Urothelium cell line (cell line): ENCODE measurements around the gene ADAT3.
"Not testable (repeated sequence)": the region's sequence is repeated elsewhere in the genome, so short reads cannot be mapped to it uniquely, and the experiment has no call there.

ENCODE experiments used
- DNase-seq: peaks from one replicate; pipeline ENCODE4 v3.0.0; 2011; ENCODE audit warnings: low spot score, mixed read lengths
- FAIRE-seq: peaks from 2 replicates; lab custom pipeline; 2011; peaks lifted over from hg19 to GRCh38; lab: Jason Lieb, UNC

The ADAT3 gene

DNA sequence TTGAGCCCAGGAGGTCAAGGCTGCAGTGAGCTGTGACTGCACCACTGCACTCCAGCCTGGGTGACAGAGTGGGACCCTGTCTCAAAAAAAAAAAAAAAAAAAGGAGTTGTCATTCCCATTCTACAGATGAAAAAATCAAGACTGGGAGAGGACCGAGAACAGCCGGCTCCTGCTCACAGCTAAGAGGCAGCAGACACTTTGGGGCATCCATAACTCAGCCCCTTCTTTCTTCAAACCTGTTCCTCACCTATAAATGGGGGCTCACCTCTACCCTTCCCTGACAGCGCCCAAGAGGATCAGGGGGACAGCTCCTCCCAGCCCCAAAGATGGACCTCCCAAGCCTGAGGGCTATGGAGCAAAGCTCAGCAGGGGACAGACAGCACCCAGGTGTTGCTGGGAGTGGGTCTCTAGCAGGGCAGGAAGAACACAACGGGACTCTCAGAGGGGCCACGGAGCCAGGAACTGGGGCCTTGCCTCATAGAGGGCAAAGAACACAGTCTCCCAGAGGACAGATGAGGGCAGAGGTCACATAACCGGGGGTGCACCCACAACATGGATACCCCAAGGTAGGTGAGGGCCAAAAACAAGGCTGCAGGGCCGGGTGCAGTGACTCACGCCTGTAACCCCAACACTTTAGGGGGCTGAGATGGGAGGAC is 38.4 kb upstream of the ADAT3 start:
- DNase-seq (no peak), FAIRE-seq (no peak)

DNA sequence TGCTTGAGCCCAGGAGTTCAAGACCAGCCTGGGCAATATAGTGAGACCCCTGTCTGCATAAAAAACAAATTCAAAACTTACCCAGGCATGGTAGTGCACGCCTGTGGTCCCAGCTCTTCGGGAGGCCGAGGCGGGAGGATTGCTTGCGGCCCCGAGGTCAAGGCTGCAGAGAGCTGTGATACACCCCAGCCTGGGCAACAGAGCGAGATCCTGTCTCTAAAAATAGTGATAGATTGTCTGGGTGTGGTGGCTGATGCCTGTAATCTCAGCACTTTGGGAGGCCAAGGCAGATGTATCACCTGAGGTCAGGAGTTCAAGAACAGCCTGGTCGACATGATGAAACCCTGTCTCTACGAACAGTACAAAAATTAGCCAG is 37.9 kb upstream of the ADAT3 start:
- FAIRE-seq (no peak), DNase-seq (no peak)

GRCh38 chr19:1868971-1869370 is 36.2 kb upstream of the ADAT3 start:
- DNase-seq (no peak), FAIRE-seq (no peak)

GRCh38 chr19:1871140-1871597 is 34.0 kb upstream of the ADAT3 start:
- FAIRE-seq (no peak), DNase-seq (no peak)

- FAIRE-seq (no peak), DNase-seq (no peak)
Observed at GRCh38 chr19:1871630-1872029, 33.6 kb upstream of the ADAT3 start.

DNA sequence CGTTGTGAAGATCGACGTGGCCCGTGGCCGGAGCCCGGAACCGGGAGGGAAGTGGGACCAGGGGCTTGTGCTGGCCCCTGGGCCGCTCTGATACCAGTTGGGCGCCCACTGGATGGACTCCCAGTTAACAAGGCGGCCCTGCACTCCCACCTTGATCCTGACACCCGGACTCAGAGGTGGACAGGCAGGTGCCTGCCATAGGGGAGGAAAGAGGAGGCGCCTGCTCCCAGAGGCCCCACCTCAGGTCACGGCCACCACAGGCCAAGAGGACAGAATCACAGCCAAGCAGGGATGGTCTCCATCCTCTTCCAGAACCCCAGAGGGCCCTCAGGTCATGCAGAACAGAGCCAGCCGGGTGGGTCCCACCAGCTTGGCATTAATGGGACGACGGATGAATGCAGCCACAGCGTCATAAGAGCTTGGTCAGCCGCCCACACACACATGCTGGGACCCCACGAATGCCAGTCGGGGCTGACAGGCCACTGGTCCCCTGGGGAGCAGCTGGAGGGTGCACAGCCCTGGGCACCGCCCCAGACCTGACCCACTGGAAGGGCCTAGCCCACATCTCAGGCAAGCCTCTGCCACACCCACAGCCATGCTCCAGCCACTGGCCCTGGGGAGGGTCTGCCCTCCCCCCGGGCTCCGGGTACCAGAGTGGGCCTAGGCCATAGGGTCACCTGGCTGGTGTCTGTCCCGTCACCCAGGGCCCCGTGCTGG is 32.2 kb upstream of the ADAT3 start:
- DNase-seq (no peak), FAIRE-seq (no peak)

DNA sequence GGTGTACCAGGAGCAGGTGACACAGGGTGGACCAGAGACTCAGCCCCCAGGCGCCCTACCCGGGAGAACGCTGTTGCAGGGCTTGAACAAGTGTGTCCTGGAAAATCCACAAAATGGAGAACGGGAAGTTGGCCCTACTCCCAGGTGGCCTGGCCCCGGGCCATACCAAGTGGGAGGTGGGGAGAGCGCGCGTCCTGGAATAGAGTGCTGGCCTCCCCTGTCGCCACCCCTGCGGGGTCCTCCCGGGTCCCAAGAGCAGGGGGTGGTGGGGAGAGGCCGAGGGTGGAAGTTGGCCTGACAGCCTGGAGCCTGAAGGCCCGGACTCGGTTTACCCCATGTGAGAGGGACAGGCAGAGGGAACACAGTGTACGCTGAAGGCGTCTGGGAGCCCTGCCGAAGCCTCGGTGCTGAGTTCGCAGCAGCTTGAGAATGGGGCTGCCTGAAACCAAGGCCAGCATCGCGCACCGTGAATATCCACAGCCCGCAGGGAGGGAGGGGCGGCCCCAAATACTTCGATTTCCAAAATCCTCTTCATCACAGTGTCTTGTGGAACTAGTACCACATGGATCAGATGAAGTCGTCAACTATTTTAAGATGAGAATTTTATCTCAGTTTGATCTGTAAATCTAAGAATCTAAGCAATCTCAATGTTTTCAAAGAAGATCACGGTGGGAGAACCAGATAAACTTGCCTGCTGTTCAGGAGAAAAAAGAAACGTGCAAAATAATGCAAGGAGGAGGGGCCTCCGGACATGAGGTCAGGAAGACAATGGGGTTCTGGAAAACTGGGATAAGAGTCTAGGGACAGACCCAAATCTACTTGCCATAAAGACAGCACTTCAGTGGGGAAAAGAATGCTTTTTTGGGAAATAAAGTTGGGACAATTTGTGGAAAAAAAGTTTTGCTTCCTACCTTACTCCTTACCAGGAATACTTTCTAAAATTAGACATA is 31.4 kb upstream of the ADAT3 start:
- FAIRE-seq (no peak), DNase-seq (no peak)

DNA sequence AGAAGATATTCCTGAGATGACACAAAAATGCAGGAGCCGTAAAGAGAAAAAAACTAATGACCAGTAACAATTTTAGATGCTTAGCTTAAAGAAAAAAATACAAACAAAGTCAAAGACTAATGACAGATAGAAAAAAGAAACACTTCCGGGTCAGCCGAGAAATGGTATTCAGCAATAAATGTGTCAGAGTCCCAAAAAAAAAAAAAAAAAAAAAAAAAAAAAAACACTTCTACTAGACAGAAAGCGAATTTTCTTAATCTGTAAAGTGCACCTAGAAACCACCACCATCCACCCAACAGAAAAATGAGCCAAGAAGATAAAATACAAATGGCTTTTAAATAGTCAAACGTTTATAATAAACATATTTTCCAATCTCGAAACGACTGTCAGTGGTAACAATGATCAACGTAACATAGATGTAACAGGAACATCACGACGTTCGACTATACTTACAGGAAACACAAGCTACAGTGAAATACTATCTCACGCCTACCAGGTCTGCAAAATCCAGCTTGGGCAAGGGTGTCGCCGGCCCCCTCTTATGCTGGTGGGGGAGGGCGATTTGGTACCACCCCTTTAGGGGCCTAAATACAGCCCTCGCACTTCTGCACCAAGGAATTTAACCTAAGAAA is 30.5 kb upstream of the ADAT3 start:
- DNase-seq: no peak
- FAIRE-seq: no peak

- FAIRE-seq: peak; percentile 82
- not testable (repeated sequence) for DNase-seq
Observed at GRCh38 chr19:1875265-1875645, 29.9 kb upstream of the ADAT3 start.

- FAIRE-seq (peak; percentile 95), DNase-seq (peak; percentile 83)
Observed at GRCh38 chr19:1875646-1876495, 29.3 kb upstream of the ADAT3 start.

GRCh38 chr19:1876496-1877279 is 28.5 kb upstream of the ADAT3 start:
- not testable (repeated sequence) for DNase-seq, FAIRE-seq

DNA sequence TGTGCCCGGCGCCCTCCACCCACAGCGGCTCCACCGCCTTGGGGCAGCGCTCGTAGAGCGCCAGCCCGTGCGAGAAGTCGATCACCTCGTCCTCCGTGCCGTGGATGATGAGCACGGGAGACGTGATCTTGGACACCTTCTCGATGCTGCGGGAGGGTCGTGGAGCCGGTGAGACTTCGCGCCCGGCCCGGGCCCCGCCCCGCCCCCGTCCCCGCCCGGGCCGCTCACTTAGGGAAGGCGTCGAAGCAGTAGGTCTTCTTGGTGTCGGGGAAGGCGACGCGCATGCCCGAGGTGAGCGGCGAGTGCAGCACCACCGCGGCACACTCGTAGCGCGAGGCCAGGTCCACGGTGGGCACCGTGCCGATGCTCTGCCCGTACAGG is 27.9 kb upstream of the ADAT3 start:
- FAIRE-seq, DNase-seq: not testable (repeated sequence)

DNA sequence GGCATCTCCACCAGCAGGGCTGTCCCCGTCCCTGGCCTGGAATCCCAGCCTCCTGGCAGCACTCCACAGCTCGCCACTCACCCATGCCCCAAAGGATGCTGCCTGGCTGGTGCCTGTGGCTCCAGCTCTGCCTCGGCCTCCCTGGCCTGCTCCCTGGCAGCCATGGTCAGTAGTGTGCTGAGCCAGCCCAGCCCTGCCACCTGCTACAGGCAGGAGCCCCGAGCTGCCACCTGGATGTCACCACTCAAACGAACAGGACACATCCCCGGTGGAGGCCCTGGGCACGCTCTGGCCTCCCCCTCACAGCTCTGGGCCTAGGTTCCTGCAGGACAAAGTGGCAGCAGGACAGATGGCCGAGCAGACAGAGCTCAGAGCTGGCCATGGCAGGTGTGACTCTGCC is 26.6 kb upstream of the ADAT3 start:
- not testable (repeated sequence) for DNase-seq, FAIRE-seq

DNA sequence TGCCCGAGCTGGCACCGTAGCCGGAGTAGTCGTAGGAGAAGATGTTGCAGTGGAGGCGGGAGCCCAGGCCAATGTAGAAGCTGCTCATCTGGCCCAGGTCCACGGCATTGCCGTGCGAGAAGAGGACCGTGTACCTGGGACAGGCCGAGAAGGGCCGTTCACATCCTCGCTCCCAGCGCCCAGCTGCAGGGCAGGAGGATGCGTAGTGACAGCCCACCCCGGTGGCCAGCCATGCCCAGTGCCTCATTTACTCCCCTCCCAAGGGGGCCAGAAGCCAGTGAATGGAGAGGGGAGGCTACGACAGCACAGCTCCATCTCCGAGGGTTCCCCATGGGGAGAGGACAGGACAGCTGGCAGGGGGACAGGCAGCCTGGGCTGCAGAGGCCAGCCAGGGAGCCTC is 25.2 kb upstream of the ADAT3 start:
- not testable (repeated sequence) for DNase-seq, FAIRE-seq

DNA sequence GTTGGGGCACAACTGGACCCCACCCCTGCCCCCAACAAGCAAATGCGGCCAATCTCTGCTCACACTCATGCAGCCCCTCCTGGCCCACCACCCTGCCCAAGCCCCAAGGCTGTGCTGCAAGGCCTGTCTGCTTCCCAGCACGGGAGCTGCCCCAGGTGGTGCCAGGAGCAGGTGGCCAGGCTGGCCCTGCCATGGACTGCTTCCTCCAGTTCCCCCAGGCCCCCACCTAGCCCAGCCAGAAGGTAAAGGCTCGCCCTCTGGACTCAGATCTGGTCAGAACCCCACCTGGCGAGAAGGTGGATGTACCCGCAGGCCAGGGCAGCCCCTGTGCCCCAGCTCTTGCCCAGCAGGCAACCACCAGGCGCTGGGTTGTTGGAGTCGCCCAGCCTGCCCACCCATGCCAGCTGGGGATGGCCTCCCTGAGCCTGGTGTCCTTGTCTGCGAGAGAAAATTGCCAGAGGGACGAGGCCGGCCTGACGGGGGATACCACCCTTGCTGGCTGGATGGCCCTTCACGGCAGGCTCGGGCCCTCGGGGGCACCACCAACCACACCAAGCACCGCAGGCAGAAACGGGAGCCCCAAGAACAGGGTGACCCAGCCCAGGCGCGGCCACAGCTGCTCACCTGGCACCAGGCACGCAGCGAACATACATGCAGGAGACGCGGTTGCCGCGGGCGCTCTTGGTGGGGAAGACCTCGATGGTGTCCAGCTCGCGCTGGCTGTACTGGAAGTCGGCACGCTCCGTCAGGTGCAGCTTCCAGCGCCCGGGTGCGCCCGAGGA is 24.4 kb upstream of the ADAT3 start:
- DNase-seq: no peak

GRCh38 chr19:1881393-1882088 is 23.7 kb upstream of the ADAT3 start:
- FAIRE-seq, DNase-seq: not testable (repeated sequence)

More for the DNA sequence above, 24.4 kb upstream of the ADAT3 start:
- no peak for FAIRE-seq

- DNase-seq (no peak), FAIRE-seq (no peak)
Observed at GRCh38 chr19:1882089-1882785, 23.0 kb upstream of the ADAT3 start.
